ENCODE measurements around the gene EPHX1. TPM values are rescaled to one million over a fixed set of nuclear protein-coding genes. Genes with fewer than 3 reads are reported as not detected.

Gene EPHX1
- total RNA-seq, 2 experiments from 2014 or later = 0.68 to 0.85 TPM

DNA sequence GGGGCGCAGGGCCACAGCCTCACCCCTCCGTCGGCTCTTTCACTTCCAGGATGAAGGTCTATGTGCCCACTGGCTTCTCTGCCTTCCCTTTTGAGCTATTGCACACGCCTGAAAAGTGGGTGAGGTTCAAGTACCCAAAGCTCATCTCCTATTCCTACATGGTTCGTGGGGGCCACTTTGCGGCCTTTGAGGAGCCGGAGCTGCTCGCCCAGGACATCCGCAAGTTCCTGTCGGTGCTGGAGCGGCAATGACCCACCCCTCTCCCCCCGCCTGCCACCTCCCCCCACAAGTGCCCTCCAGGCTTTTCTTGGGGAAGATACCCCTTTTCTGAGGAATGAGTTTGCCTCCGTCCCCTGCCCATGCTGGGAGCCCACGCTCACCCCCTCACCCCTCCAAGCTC, 35.2 kb downstream of the EPHX1 start:
- DNase-seq (no peak), ATAC-seq (no peak)
- CTCF ChIA-PET = interaction anchor here (1.3 kb wide), 1 partner anchor 280 kb away, joined by 3 read pairs; no protein-coding TSS in a partner anchor
- no peaks in the 10 kb centered on the region for H3K27me3 Mint-ChIP-seq
- no peak overlapping the region for H3K4me3 Mint-ChIP-seq
- H3K36me3 Mint-ChIP-seq = peaks cover 5% of the 10 kb centered on the region
- no peaks in the 10 kb centered on the region for H3K9me3 Mint-ChIP-seq (ENCODE audit: low read depth)
- H3K4me1 Mint-ChIP-seq = peaks cover 28% of the 10 kb centered on the region
- H3K27ac Mint-ChIP-seq = no peak overlapping the region

DNA sequence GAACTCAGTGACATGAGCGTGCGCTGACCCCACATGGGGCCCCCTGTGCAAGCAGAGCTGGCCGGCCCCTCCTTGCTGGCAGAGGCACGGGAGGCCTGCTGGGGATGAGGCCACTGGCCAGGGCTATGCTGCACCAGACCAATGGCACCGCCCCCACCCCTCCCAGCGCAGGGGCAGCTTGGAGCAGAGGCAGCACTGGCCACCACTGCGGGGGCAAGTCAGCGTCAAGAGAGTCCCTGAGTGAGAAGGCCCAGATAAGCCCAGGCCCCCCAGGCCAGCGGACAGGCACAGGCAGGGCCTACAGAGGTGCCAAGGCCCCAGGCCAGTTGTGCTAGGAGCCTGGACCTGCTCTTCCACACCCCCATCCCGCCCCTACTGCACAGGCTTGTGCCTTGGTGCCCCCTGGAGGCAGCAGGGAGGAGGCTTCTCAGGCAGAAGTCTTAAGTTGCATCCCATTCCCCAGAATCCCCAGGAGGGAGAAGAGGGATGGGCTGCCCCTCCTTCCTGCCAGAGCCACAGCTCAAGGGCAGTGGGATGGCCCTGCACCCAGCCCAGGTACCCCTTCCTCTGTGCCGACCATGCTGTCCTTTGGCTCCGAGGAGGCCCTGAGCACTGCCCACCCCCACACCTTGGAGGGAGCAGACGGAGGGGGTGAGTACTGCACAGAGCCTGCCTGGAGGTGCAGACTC, 35.8 kb downstream of the EPHX1 start:
- H3K4me1 Mint-ChIP-seq = peaks cover 32% of the 10 kb centered on the region
- ATAC-seq = peak; percentile 22
- no peaks in the 10 kb centered on the region for H3K27me3 Mint-ChIP-seq
- H3K4me3 Mint-ChIP-seq = no peak overlapping the region
- H3K27ac Mint-ChIP-seq = no peak overlapping the region
- peaks cover 9% of the 10 kb centered on the region for H3K36me3 Mint-ChIP-seq
- no peaks in the 10 kb centered on the region for H3K9me3 Mint-ChIP-seq (ENCODE audit: low read depth)
- CTCF ChIA-PET = interaction anchor here (1.3 kb wide), 1 partner anchor 280 kb away, joined by 3 read pairs; no protein-coding TSS in a partner anchor
- peak; percentile 47 for DNase-seq

DNA sequence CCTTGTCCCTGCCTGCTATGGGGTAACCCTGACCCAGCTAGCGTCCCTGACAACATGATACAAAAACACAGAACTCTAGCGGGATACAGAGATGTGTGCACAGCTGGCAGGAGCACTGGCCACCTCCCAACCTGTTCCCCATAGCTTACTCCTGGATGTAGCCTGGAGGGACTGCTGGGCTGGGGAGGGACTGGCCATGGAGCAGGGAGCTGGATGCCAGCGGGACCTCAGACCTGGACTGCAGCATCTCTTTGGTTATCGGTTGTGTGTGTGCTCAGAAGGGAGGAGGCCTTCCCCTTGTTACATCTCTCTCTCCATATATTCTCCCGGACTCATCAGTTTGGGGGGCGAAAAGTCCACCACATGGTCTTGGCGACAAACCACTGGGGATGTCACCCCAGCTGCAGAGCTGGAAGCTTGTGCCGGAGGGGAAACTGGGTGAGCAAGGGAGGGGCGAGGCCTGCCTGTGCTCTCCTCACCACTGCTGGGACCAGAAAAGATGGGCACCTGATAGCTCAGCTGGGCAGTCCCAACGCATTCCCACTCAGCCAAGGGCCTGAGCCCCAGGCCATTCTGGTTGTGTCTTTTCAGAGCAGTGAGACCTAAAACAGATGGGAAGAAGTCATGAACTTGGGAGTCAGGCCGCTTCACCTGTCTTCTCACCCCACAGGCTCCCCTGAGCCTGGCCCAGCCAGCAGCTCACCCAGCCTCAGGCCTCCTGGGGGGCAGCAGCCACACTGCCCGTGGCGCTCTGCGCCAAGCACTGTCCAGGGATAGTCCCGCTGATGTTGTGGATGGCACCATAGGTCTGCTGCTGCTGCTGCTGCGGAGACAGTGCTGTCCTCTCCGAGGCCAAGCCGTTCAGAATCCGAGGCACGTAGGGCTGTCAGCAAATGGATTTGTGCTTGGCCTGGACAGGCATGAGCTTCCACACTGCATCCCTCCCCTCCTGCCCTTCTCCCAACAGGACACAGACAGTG, 36.7 kb downstream of the EPHX1 start:
- H3K9me3 Mint-ChIP-seq (ENCODE audit: low read depth) = no peaks in the 10 kb centered on the region
- no peak overlapping the region for H3K27ac Mint-ChIP-seq
- no peak overlapping the region for H3K4me3 Mint-ChIP-seq
- no peaks in the 10 kb centered on the region for H3K27me3 Mint-ChIP-seq
- ATAC-seq (no peak), DNase-seq (no peak)
- peaks cover 36% of the 10 kb centered on the region for H3K4me1 Mint-ChIP-seq
- H3K36me3 Mint-ChIP-seq = peaks cover 14% of the 10 kb centered on the region
- CTCF ChIA-PET = no interaction called here

DNA sequence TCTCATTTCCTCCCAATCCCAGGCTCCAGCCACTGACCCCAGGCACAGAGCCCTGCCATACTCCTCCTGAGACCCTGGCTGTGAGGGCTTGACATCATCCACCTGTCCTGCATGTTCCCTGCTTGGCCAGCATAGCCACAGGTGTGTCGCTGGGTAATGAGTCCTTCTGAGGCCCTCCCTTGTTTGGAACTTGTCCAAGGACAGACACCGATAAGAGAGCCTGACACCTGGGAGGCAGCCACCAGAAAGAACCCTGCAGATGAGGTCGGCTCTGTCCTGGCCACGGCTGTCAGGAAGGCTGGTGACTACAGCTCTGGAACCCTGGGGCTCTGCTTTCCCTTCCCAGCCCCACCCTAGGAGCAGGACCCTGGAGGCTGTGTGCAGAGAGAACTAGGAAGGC, 37.7 kb downstream of the EPHX1 start:
- Mint-ChIP-seq H3K4me1 (peaks cover 39% of the 10 kb centered on the region), H3K36me3 (peaks cover 22% of the 10 kb centered on the region), H3K27ac (no peak overlapping the region), H3K9me3 (ENCODE audit: low read depth) (no peaks in the 10 kb centered on the region), H3K27me3 (no peaks in the 10 kb centered on the region), H3K4me3 (no peak overlapping the region)
- CTCF ChIA-PET = no interaction called here
- ATAC-seq (no peak), DNase-seq (no peak)

DNA sequence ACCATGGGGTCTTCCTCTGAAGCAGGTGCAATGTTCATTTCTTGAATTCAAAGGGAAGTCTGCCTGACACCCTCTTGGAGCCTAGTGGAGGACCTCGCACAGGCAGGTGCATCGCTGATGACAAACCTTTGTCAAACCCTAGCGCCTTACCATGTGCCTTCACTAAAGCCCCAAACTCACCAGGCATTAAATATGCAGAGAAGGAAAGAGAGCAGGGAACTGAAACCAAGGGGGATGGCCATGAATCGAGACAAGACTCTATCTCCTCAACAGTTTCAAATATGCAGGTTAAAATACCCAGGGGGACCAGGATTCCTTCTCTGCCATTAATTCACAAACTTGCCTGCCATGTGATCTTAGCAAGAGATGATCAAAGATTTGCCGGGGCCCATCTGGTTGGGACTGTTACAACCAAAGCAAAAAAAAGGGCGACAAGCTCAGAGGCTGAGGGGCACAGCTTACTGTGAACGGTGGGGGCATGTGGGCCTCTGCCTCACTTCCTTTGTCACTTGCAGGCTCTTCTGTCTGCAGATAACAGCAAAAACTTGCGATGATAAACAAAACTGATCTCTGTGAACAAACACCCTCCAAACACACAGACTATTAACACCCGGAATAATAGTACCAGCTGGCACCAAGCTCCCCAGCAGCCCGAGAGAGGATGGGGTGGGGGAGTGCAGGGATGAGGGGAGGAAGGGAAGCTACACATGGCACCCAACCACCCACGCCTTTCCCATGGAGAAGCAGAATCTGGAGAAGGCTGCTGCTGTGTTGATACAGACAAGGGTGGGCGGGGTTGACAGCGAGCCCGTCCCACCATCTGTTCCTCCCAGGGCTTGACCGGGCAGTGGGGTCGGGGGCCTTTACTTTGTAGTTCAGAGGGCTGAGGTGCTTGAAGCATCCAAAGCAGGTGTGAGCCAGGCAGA, 38.4 kb downstream of the EPHX1 start:
- ATAC-seq (no peak), DNase-seq (no peak)
- Mint-ChIP-seq H3K27me3 (no peaks in the 10 kb centered on the region), H3K27ac (peak overlapping the region; percentile 10), H3K4me1 (peaks cover 43% of the 10 kb centered on the region), H3K9me3 (ENCODE audit: low read depth) (no peaks in the 10 kb centered on the region), H3K36me3 (peaks cover 28% of the 10 kb centered on the region), H3K4me3 (no peak overlapping the region)
- CTCF ChIA-PET = no interaction called here

DNA sequence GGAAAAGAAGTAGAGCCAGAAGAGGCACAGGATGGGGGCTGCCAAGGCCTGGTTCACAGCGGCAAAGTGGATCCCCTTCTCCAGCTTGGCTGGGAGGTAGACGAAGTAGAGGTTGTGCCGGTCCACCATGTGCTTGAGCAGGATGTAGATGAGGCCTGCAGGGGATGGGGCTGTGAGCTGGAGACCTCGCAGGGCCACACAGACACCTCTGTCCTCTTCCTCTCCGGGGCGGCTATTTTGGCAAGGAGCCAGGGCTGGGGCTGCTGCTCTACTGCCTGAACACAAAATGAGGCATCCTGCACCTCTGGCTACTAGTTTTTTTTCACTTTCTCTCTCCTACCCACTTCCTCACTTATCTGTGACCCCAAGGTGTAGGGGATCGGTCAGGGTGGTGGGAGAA, 40.0 kb downstream of the EPHX1 start:
- ATAC-seq = peak; percentile 25
- peaks cover 41% of the 10 kb centered on the region for H3K36me3 Mint-ChIP-seq
- H3K27ac Mint-ChIP-seq = no peak overlapping the region
- peak; percentile 58 for DNase-seq
- CTCF ChIA-PET = interaction anchor here (1.1 to 1.5 kb wide), 3 partner anchors 61 to 375 kb away, joined by 3 to 4 read pairs (median 3); partner anchors contain the start of gene SRP9
- H3K4me1 Mint-ChIP-seq = peaks cover 43% of the 10 kb centered on the region
- H3K4me3 Mint-ChIP-seq = no peak overlapping the region
- H3K27me3 Mint-ChIP-seq = no peaks in the 10 kb centered on the region
- H3K9me3 Mint-ChIP-seq (ENCODE audit: low read depth) = no peaks in the 10 kb centered on the region

DNA sequence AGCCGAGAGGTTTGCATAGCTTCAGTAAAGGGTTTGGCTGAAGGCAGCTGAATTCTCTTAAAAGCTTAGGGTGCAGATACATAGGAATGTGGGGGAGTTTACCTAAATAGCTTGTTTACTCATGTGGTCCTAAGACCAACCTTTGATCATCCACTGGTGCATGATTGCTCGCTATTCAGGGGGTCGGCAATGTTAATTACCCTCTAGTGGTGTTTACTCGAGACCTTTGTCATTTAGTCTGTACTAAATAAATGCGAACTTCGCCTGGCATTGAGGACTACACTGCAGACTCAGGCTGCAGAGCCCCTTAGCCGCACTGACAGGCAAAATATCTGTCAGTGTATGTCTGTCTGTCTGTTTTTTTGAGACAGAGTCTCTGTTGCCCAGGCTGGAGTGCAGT, 40.4 kb downstream of the EPHX1 start:
- Mint-ChIP-seq H3K4me1 (peaks cover 43% of the 10 kb centered on the region), H3K9me3 (ENCODE audit: low read depth) (no peaks in the 10 kb centered on the region), H3K27ac (no peak overlapping the region), H3K27me3 (no peaks in the 10 kb centered on the region), H3K4me3 (no peak overlapping the region), H3K36me3 (peaks cover 41% of the 10 kb centered on the region)
- DNase-seq (no peak), ATAC-seq (no peak)
- CTCF ChIA-PET = interaction anchor here (1.1 to 1.5 kb wide), 3 partner anchors 61 to 376 kb away, joined by 3 to 4 read pairs (median 3); partner anchors contain the start of gene SRP9

DNA sequence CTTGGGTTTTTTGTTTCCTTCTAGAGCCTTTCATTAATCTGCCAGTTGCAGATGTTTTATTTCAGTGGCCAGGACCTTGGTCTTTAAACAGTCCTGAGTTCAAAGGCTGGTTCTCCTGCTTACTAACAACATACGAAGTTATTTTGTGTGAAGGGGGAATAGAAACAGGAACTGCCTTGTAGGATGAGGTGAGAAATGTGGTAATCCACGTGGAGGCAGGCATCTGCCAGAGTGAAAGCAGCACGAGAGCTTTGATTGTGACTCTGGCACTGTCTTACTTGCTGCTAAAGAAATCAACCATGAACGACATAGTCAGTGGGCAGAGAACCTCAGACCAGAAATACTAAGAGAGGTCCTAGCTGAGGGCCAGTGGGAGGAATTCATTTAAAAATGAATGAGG, 41.9 kb downstream of the EPHX1 start:
- ATAC-seq (no peak), DNase-seq (no peak)
- H3K9me3 Mint-ChIP-seq (ENCODE audit: low read depth) = no peaks in the 10 kb centered on the region
- peaks cover 49% of the 10 kb centered on the region for H3K36me3 Mint-ChIP-seq
- H3K27me3 Mint-ChIP-seq = no peaks in the 10 kb centered on the region
- peaks cover 47% of the 10 kb centered on the region for H3K4me1 Mint-ChIP-seq
- H3K27ac Mint-ChIP-seq = peak overlapping the region; percentile 20
- CTCF ChIA-PET = interaction anchor here (0.6 to 1.5 kb wide), 3 partner anchors 20 to 374 kb away, joined by 3 read pairs; partner anchors contain the start of gene SRP9
- no peak overlapping the region for H3K4me3 Mint-ChIP-seq

DNA sequence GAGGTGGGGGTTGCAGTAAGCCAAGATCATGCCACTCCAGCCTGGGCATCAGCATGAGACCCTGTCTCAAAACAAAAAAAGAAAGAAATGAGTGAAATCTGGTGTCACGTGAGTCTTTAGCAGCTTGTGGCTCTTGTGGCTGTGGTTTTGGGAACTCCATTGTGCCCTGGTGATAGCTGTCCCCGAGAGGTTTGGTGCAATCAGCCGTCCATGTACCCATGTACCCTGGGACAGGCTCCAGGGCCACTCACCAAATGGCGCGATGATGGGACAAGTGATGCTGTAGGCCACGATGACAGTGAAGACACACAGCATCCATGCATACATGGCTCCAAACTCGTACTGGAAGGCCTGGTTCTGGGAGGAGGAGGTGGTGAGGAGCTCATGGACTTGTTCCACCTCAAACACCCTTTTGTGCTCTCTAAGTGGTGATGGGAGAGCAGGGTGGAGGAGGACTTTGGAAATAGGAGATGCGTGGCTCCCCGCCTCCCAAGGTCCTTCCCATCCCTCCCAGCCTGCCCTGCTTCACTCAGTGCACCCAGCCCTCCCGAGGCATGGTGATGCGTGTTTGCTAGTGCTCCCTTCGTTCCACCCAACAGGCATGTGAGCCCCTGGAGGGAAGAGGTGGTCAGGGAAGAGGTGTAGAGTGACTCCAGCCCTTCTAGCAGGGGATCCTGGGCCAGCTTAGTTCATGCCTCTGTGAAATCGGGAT, 42.6 kb downstream of the EPHX1 start:
- ATAC-seq (no peak), DNase-seq (no peak)
- CTCF ChIA-PET = interaction anchor here (0.6 to 1.2 kb wide), 3 partner anchors 10 to 1575 kb away, joined by 3 to 8 read pairs (median 3); no protein-coding TSS in a partner anchor
- Mint-ChIP-seq H3K27me3 (no peaks in the 10 kb centered on the region), H3K9me3 (ENCODE audit: low read depth) (no peaks in the 10 kb centered on the region), H3K27ac (no peak overlapping the region), H3K4me1 (peaks cover 47% of the 10 kb centered on the region), H3K4me3 (no peak overlapping the region), H3K36me3 (peaks cover 49% of the 10 kb centered on the region)

DNA sequence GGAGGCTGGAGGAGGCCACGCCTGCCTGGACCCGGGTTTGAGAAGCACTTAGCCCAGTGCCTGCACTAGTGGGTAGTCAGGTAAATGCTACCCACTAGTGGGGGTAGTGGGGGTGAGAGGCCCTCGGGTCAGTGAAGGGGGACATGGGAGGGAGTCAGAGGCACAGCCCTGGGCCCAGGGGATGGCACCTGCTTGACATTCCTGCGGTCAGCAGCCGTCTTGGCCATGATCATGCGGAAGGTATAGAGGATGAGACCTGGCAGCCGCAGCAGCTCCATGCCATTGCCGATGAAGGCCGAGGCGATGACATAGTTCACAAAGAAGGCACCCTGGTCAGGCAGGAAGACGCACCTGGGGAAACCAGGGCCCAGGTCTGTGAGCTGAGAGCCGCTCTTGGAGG, 43.5 kb downstream of the EPHX1 start:
- DNase-seq (no peak), ATAC-seq (no peak)
- H3K36me3 Mint-ChIP-seq = peaks cover 50% of the 10 kb centered on the region
- H3K27me3 Mint-ChIP-seq = no peaks in the 10 kb centered on the region
- peaks cover 39% of the 10 kb centered on the region for H3K4me1 Mint-ChIP-seq
- no peak overlapping the region for H3K4me3 Mint-ChIP-seq
- no peaks in the 10 kb centered on the region for H3K9me3 Mint-ChIP-seq (ENCODE audit: low read depth)
- CTCF ChIA-PET = interaction anchor here (1.2 kb wide), 1 partner anchor 9 kb away, joined by 3 read pairs; no protein-coding TSS in a partner anchor
- no peak overlapping the region for H3K27ac Mint-ChIP-seq

DNA sequence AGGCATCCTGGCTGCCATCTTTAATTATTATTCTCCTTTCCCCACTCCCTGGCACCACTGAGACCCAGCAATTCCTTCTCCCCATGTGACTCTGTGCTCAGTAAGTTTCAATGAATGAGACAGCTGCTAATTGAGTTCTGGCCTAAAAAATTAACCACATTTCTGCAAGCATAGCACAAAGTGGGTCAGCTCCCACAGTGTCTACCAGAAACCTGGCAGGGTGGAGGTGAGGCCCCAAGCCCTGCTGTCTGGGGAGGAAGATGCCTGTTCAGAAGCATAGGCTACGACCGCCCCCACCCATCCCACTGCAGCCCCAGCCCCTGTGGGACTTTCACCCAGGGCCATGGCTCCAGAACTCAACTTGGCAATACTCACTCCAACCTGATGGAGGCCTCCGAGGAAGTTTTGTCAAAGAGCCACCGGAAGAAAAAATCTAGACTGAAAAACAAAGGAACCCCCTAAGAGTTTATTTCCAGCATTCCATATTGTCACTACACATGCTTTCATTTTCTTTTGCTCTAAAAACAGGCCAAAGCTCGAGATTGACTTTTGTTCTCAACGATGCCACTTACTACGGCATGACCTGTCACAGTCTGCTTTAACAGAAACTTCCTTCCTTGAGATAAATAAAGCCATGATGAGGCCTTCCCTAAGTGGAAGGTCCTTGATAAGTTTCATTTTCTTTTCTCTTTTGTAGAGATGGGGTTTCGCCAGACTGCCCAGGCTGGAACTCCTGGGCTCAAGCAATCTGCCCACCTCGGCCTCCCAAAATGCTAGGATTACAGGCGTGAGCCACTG, 45.8 kb downstream of the EPHX1 start:
- no peak for ATAC-seq
- CTCF ChIA-PET = interaction anchor here (0.6 kb wide), 1 partner anchor 284 kb away, joined by 3 read pairs; no protein-coding TSS in a partner anchor
- no peak overlapping the region for H3K27ac Mint-ChIP-seq
- H3K27me3 Mint-ChIP-seq = no peaks in the 10 kb centered on the region
- DNase-seq = no peak
- H3K9me3 Mint-ChIP-seq (ENCODE audit: low read depth) = no peaks in the 10 kb centered on the region
- peaks cover 21% of the 10 kb centered on the region for H3K4me1 Mint-ChIP-seq
- H3K4me3 Mint-ChIP-seq = no peak overlapping the region
- H3K36me3 Mint-ChIP-seq = peaks cover 46% of the 10 kb centered on the region

Data from activated CD8-positive, alpha-beta memory T cell treated with anti-CD3 and anti-CD28 coated beads, Interleukin-2, amount 10 ng/mL, durations not matched to agents 7 days and 5 days (primary cell).